ENCODE measurements around the gene HJV.
A peak's percentile ranks its signal among the peaks of the same experiment; 100 is the strongest.

Gene HJV

DNA sequence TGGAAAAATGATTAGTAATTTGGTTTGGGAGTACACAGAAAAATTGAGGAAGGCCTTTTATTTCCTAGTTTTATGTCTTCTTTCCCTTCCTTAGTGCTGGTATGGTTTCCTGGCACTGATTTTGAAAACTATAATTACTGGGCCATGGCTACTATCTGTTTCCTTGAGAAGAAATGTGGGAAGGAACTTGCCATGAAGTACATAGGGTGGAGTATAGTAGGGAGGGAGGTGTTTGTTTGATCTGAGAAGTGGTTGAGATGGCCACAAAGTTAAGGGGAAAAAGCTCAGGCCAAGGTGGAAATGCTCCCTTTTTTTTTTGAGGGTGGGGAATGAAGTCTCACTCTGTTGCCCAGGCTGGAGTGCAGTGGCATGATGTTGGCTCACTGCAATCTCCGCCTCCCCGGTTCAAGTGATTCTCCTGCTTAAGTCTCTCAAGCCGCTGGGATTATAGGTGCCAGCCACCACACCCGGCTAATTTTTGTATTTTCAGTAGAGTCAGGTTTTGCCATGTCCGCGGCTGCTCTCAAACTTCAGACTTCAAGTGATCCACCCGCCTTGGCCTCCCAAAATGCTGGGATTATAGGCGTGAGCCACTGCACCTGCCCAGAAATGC lies 11.3 kb downstream of the HJV start:
- no peaks in the 10 kb centered on the region for H3F3A ChIP-seq (ENCODE audit: low read depth)
- H3K79me2 ChIP-seq (ENCODE audit: insufficient read depth, low read length): no peaks in the 10 kb centered on the region
- H3K4me1 ChIP-seq (ENCODE audit: insufficient read depth, low read length, poor library complexity, severe bottlenecking): no peaks in the 10 kb centered on the region
- H2AFZ ChIP-seq (ENCODE audit: low read length): no peak overlapping the region
- H3K27me3 ChIP-seq (ENCODE audit: insufficient read depth, low read length, poor library complexity, severe bottlenecking): no peaks in the 10 kb centered on the region
- H3K4me2 ChIP-seq (ENCODE audit: low read depth, low read length, poor library complexity, severe bottlenecking): no peak overlapping the region
- no peaks in the 10 kb centered on the region for H4K20me1 ChIP-seq (ENCODE audit: insufficient read depth, low read length, poor library complexity, severe bottlenecking)
- no peaks in the 10 kb centered on the region for H3K9me3 ChIP-seq (ENCODE audit: insufficient read depth, low read depth, low read length)
- TF ChIP-seq EZH2phosphoT487 (IDR thresholded peaks at IDR 0.05; ENCODE audit: borderline replicate concordance): no peak
- no peak for TF ChIP-seq CTCF (conservative IDR thresholded peaks at IDR 0.05; ENCODE audit: low read length)
- H3K9ac ChIP-seq (ENCODE audit: low read depth, low read length, poor library complexity, severe bottlenecking): no peak overlapping the region
- H3K9me2 ChIP-seq (replicated peaks; ENCODE audit: low read depth, low read length): no peaks in the 10 kb centered on the region
- no peak overlapping the region for H3K4me3 ChIP-seq (ENCODE audit: low read length, poor library complexity, severe bottlenecking)
- H3K36me3 ChIP-seq (ENCODE audit: insufficient read depth, low read length): no peaks in the 10 kb centered on the region

GRCh38 chr1:146007489-146008133 lies 13.9 kb downstream of the HJV start:
- Histone ChIP-seq H3K27me3 (ENCODE audit: insufficient read depth, low read length, poor library complexity, severe bottlenecking) (no peaks in the 10 kb centered on the region), H3K4me1 (ENCODE audit: insufficient read depth, low read length, poor library complexity, severe bottlenecking) (no peaks in the 10 kb centered on the region), H3K4me3 (ENCODE audit: low read length, poor library complexity, severe bottlenecking) (no peak overlapping the region), H3K4me2 (ENCODE audit: low read depth, low read length, poor library complexity, severe bottlenecking) (no peak overlapping the region), H3K9me3 (ENCODE audit: insufficient read depth, low read depth, low read length) (no peaks in the 10 kb centered on the region), H3K79me2 (ENCODE audit: insufficient read depth, low read length) (no peaks in the 10 kb centered on the region), H3K9me2 (replicated peaks; ENCODE audit: low read depth, low read length) (no peaks in the 10 kb centered on the region), H2AFZ (ENCODE audit: low read length) (no peak overlapping the region), H3K9ac (ENCODE audit: low read depth, low read length, poor library complexity, severe bottlenecking) (peak overlapping the region; percentile 39), H3K36me3 (ENCODE audit: insufficient read depth, low read length) (no peaks in the 10 kb centered on the region), H3F3A (ENCODE audit: low read depth) (no peaks in the 10 kb centered on the region), H4K20me1 (ENCODE audit: insufficient read depth, low read length, poor library complexity, severe bottlenecking) (no peaks in the 10 kb centered on the region)
- TF ChIP-seq EZH2phosphoT487 (IDR thresholded peaks at IDR 0.05; ENCODE audit: borderline replicate concordance) (no peak), CTCF (conservative IDR thresholded peaks at IDR 0.05; ENCODE audit: low read length) (no peak)

- TF ChIP-seq EZH2phosphoT487 (IDR thresholded peaks at IDR 0.05; ENCODE audit: borderline replicate concordance): no peak
- TF ChIP-seq CTCF (conservative IDR thresholded peaks at IDR 0.05; ENCODE audit: low read length): no peak
- H3K9me2 ChIP-seq (replicated peaks; ENCODE audit: low read depth, low read length): no peaks in the 10 kb centered on the region
These were observed 19.8 kb downstream of the HJV start for GRCh38 chr1:146001709-146002108.

More at GRCh38 chr1:146001709-146002108, 19.8 kb downstream of the HJV start:
- Histone ChIP-seq H3K4me3 (ENCODE audit: low read length, poor library complexity, severe bottlenecking) (no peak overlapping the region), H3K4me1 (ENCODE audit: insufficient read depth, low read length, poor library complexity, severe bottlenecking) (peaks cover 21% of the 10 kb centered on the region), H2AFZ (ENCODE audit: low read length) (no peak overlapping the region), H3K79me2 (ENCODE audit: insufficient read depth, low read length) (peaks cover 4% of the 10 kb centered on the region; the same call in 1 of the 2 replicates), H3K27me3 (ENCODE audit: insufficient read depth, low read length, poor library complexity, severe bottlenecking) (no peaks in the 10 kb centered on the region), H4K20me1 (ENCODE audit: insufficient read depth, low read length, poor library complexity, severe bottlenecking) (no peaks in the 10 kb centered on the region), H3K36me3 (ENCODE audit: insufficient read depth, low read length) (no peaks in the 10 kb centered on the region), H3K9me3 (ENCODE audit: insufficient read depth, low read depth, low read length) (no peaks in the 10 kb centered on the region), H3F3A (ENCODE audit: low read depth) (0 out of 2 replicates have a peak, but pooled peaks cover 4% of the 10 kb centered on the region), H3K9ac (ENCODE audit: low read depth, low read length, poor library complexity, severe bottlenecking) (no peak overlapping the region), H3K4me2 (ENCODE audit: low read depth, low read length, poor library complexity, severe bottlenecking) (no peak overlapping the region)
